Activated naive CD4-positive, alpha-beta T cell treated with anti-CD3 and anti-CD28 coated beads, Interleukin-2, amount 50 U/mL, for 24 hours (primary cell): ENCODE measurements around the gene POMT2.

Experiments used
- H3K27ac Mint-ChIP-seq: one replicate; pipeline ENCODE4 v1.8.0; 2021; ENCODE audit warnings: mild to moderate bottlenecking, mixed read lengths
- H3K27me3 Mint-ChIP-seq: one replicate; pipeline ENCODE4 v1.8.0; 2021; ENCODE audit warnings: mixed read lengths
- H3K36me3 Mint-ChIP-seq: one replicate; pipeline ENCODE4 v1.8.0; 2021; ENCODE audit warnings: mixed read lengths
- H3K4me1 Mint-ChIP-seq: one replicate; pipeline ENCODE4 v1.8.0; 2021; ENCODE audit warnings: mixed read lengths
- H3K4me3 Mint-ChIP-seq: one replicate; pipeline ENCODE4 v1.8.0; 2021; ENCODE audit warnings: mild to moderate bottlenecking, mixed read lengths
- H3K9me3 Mint-ChIP-seq: one replicate; pipeline ENCODE4 v1.8.0; 2021; ENCODE audit warnings: mixed read lengths

Gene POMT2

GRCh38 chr14:77250927-77251326 lies 69.8 kb downstream of the POMT2 start:
- no peak overlapping the region for H3K27ac Mint-ChIP-seq
- H3K27me3 Mint-ChIP-seq: no peaks in the 10 kb centered on the region
- no peaks in the 10 kb centered on the region for H3K36me3 Mint-ChIP-seq
- no peak overlapping the region for H3K4me3 Mint-ChIP-seq
- no peaks in the 10 kb centered on the region for H3K9me3 Mint-ChIP-seq
- H3K4me1 Mint-ChIP-seq: no peaks in the 10 kb centered on the region

GRCh38 chr14:77249286-77249685 lies 71.4 kb downstream of the POMT2 start:
- Mint-ChIP-seq H3K9me3 (no peaks in the 10 kb centered on the region), H3K27ac (no peak overlapping the region), H3K36me3 (no peaks in the 10 kb centered on the region), H3K27me3 (no peaks in the 10 kb centered on the region), H3K4me3 (no peak overlapping the region), H3K4me1 (no peaks in the 10 kb centered on the region)

GRCh38 chr14:77248666-77249065 lies 72.0 kb downstream of the POMT2 start:
- Mint-ChIP-seq H3K36me3 (no peaks in the 10 kb centered on the region), H3K27ac (no peak overlapping the region), H3K27me3 (no peaks in the 10 kb centered on the region), H3K9me3 (no peaks in the 10 kb centered on the region), H3K4me1 (no peaks in the 10 kb centered on the region), H3K4me3 (no peak overlapping the region)

- Mint-ChIP-seq H3K9me3 (no peaks in the 10 kb centered on the region), H3K27me3 (peaks cover 2% of the 10 kb centered on the region), H3K4me3 (no peak overlapping the region), H3K4me1 (no peaks in the 10 kb centered on the region), H3K36me3 (no peaks in the 10 kb centered on the region), H3K27ac (no peak overlapping the region)
Observed at GRCh38 chr14:77246784-77247183, 73.9 kb downstream of the POMT2 start.

- Mint-ChIP-seq H3K4me1 (no peaks in the 10 kb centered on the region), H3K36me3 (no peaks in the 10 kb centered on the region), H3K27me3 (peaks cover 2% of the 10 kb centered on the region), H3K4me3 (no peak overlapping the region), H3K9me3 (no peaks in the 10 kb centered on the region), H3K27ac (no peak overlapping the region)
Observed at GRCh38 chr14:77245820-77246219, 74.9 kb downstream of the POMT2 start.

- no peaks in the 10 kb centered on the region for H3K9me3 Mint-ChIP-seq
- no peaks in the 10 kb centered on the region for H3K4me1 Mint-ChIP-seq
- H3K4me3 Mint-ChIP-seq: no peak overlapping the region
- no peaks in the 10 kb centered on the region for H3K36me3 Mint-ChIP-seq
- H3K27ac Mint-ChIP-seq: no peak overlapping the region
- H3K27me3 Mint-ChIP-seq: peaks cover 2% of the 10 kb centered on the region
Observed at GRCh38 chr14:77243853-77244252, 76.8 kb downstream of the POMT2 start.

- Mint-ChIP-seq H3K36me3 (no peaks in the 10 kb centered on the region), H3K9me3 (no peaks in the 10 kb centered on the region), H3K27ac (no peak overlapping the region), H3K4me1 (no peaks in the 10 kb centered on the region), H3K4me3 (no peak overlapping the region), H3K27me3 (peaks cover 2% of the 10 kb centered on the region)
Observed at GRCh38 chr14:77242752-77243151, 77.9 kb downstream of the POMT2 start.

GRCh38 chr14:77241955-77242354 lies 78.7 kb downstream of the POMT2 start:
- no peak overlapping the region for H3K27ac Mint-ChIP-seq
- no peaks in the 10 kb centered on the region for H3K36me3 Mint-ChIP-seq
- peaks cover 2% of the 10 kb centered on the region for H3K27me3 Mint-ChIP-seq
- no peaks in the 10 kb centered on the region for H3K4me1 Mint-ChIP-seq
- H3K4me3 Mint-ChIP-seq: no peak overlapping the region
- H3K9me3 Mint-ChIP-seq: no peaks in the 10 kb centered on the region

GRCh38 chr14:77240336-77240915 lies 80.3 kb downstream of the POMT2 start:
- H3K36me3 Mint-ChIP-seq: no peaks in the 10 kb centered on the region
- H3K9me3 Mint-ChIP-seq: no peaks in the 10 kb centered on the region
- H3K27me3 Mint-ChIP-seq: peaks cover 2% of the 10 kb centered on the region
- H3K4me1 Mint-ChIP-seq: no peaks in the 10 kb centered on the region
- H3K27ac Mint-ChIP-seq: no peak overlapping the region
- no peak overlapping the region for H3K4me3 Mint-ChIP-seq

GRCh38 chr14:77239412-77239811 lies 81.3 kb downstream of the POMT2 start:
- H3K4me1 Mint-ChIP-seq: no peaks in the 10 kb centered on the region
- H3K9me3 Mint-ChIP-seq: no peaks in the 10 kb centered on the region
- H3K27me3 Mint-ChIP-seq: peaks cover 2% of the 10 kb centered on the region
- no peaks in the 10 kb centered on the region for H3K36me3 Mint-ChIP-seq
- H3K4me3 Mint-ChIP-seq: no peak overlapping the region
- H3K27ac Mint-ChIP-seq: no peak overlapping the region

GRCh38 chr14:77238996-77239395 lies 81.7 kb downstream of the POMT2 start:
- H3K4me3 Mint-ChIP-seq: no peak overlapping the region
- H3K27ac Mint-ChIP-seq: no peak overlapping the region
- H3K4me1 Mint-ChIP-seq: no peaks in the 10 kb centered on the region
- H3K27me3 Mint-ChIP-seq: peaks cover 2% of the 10 kb centered on the region
- no peaks in the 10 kb centered on the region for H3K9me3 Mint-ChIP-seq
- H3K36me3 Mint-ChIP-seq: no peaks in the 10 kb centered on the region

- no peak overlapping the region for H3K4me3 Mint-ChIP-seq
- no peak overlapping the region for H3K27ac Mint-ChIP-seq
- H3K4me1 Mint-ChIP-seq: no peaks in the 10 kb centered on the region
- peaks cover 2% of the 10 kb centered on the region for H3K27me3 Mint-ChIP-seq
- H3K36me3 Mint-ChIP-seq: no peaks in the 10 kb centered on the region
- no peaks in the 10 kb centered on the region for H3K9me3 Mint-ChIP-seq
Observed at GRCh38 chr14:77238356-77238755, 82.3 kb downstream of the POMT2 start.

- H3K27ac Mint-ChIP-seq: no peak overlapping the region
- no peak overlapping the region for H3K4me3 Mint-ChIP-seq
- no peaks in the 10 kb centered on the region for H3K9me3 Mint-ChIP-seq
- no peaks in the 10 kb centered on the region for H3K4me1 Mint-ChIP-seq
- H3K36me3 Mint-ChIP-seq: no peaks in the 10 kb centered on the region
- H3K27me3 Mint-ChIP-seq: no peaks in the 10 kb centered on the region
Observed at GRCh38 chr14:77236814-77237213, 83.9 kb downstream of the POMT2 start.

- Mint-ChIP-seq H3K27ac (no peak overlapping the region), H3K36me3 (no peaks in the 10 kb centered on the region), H3K4me3 (no peak overlapping the region), H3K4me1 (no peaks in the 10 kb centered on the region), H3K9me3 (no peaks in the 10 kb centered on the region), H3K27me3 (no peaks in the 10 kb centered on the region)
Observed at GRCh38 chr14:77231721-77232120, 89.0 kb downstream of the POMT2 start.

GRCh38 chr14:77230914-77231313 lies 89.8 kb downstream of the POMT2 start:
- H3K4me1 Mint-ChIP-seq: no peaks in the 10 kb centered on the region
- H3K36me3 Mint-ChIP-seq: no peaks in the 10 kb centered on the region
- no peaks in the 10 kb centered on the region for H3K9me3 Mint-ChIP-seq
- H3K27ac Mint-ChIP-seq: no peak overlapping the region
- no peak overlapping the region for H3K4me3 Mint-ChIP-seq
- no peaks in the 10 kb centered on the region for H3K27me3 Mint-ChIP-seq

GRCh38 chr14:77228056-77228455 lies 92.6 kb downstream of the POMT2 start:
- H3K27ac Mint-ChIP-seq: no peak overlapping the region
- H3K27me3 Mint-ChIP-seq: peaks cover 1% of the 10 kb centered on the region
- no peak overlapping the region for H3K4me3 Mint-ChIP-seq
- H3K4me1 Mint-ChIP-seq: no peaks in the 10 kb centered on the region
- no peaks in the 10 kb centered on the region for H3K9me3 Mint-ChIP-seq
- no peaks in the 10 kb centered on the region for H3K36me3 Mint-ChIP-seq

- H3K4me3 Mint-ChIP-seq: no peak overlapping the region
- no peak overlapping the region for H3K27ac Mint-ChIP-seq
- no peaks in the 10 kb centered on the region for H3K36me3 Mint-ChIP-seq
- H3K4me1 Mint-ChIP-seq: peaks cover 4% of the 10 kb centered on the region
- no peaks in the 10 kb centered on the region for H3K9me3 Mint-ChIP-seq
- peaks cover 5% of the 10 kb centered on the region for H3K27me3 Mint-ChIP-seq
Observed at GRCh38 chr14:77225892-77226557, 94.7 kb downstream of the POMT2 start.
